Left hindlimb (tissue), 1 donor: ENCODE results near the gene PTPRM.
A peak's percentile ranks its signal among the peaks of the same experiment; 100 is the strongest.

Experiments used
- DNase-seq: peaks from one replicate; pipeline ENCODE4 v3.0.0-alpha.2; 2018

PTPRM gene

DNA sequence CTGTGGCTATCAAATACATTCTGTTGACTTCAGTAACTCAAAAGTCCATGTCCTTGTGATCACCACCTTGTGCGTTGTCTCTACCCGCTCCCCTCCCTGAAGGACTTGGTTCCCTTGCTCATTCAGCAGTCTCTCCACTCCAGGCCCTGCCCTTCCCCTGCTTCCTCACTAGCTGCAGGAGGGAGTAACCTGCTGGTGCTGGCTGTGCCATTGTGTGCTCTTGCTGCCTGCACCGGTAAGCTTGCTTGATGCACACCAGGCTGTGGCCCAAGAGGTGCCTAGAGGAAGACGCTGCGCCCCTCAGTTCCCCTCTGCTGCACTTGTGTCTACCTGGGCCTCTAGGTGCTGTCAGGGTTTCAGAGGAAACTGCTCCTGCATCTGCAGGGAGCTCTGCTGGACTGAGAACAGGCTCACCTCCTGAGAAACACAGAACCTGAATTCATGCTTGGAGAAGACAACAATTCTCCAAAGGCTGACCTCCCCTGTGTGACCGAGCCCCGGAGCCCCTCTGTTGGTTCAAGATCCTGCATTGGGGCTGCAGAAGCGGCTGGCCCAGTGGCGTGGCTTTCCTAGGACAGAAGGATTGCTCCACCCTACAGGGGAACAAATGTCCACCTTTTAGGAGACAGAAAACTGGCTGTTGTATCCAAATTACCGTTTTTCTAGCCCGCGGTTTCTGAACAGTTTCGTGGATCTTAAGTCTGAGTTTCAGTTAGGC lies 33.6 kb downstream of the PTPRM start:
- no peak for DNase-seq

- DNase-seq, result no peak
Observed at GRCh38 chr18:7601246-7601615, 34.1 kb downstream of the PTPRM start.

DNA sequence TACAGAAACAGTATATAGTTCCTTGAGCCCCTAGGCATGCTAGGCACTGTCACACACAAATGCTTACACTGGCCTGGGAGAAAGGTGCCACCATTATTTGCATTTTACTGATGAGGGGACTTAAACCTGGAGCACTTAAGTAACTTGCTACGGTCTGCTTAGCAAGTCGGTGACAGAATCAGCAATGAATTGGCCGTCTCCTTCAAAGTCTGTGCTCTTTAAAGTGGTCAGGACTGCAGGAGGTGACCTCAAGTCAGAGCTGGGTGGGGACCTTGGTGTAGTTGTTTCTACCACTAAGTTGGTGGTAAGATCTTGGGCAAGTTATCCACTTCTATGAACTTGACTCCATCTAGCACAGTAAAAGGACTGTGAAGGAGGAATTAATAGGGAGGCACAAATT lies 34.8 kb downstream of the PTPRM start:
- no peak for DNase-seq

GRCh38 chr18:7603259-7604000 lies 36.3 kb downstream of the PTPRM start:
- no peak for DNase-seq

- DNase-seq, result no peak
Observed at GRCh38 chr18:7604361-7604760, 37.2 kb downstream of the PTPRM start.

GRCh38 chr18:7605705-7606104 lies 38.6 kb downstream of the PTPRM start:
- no peak for DNase-seq

DNA sequence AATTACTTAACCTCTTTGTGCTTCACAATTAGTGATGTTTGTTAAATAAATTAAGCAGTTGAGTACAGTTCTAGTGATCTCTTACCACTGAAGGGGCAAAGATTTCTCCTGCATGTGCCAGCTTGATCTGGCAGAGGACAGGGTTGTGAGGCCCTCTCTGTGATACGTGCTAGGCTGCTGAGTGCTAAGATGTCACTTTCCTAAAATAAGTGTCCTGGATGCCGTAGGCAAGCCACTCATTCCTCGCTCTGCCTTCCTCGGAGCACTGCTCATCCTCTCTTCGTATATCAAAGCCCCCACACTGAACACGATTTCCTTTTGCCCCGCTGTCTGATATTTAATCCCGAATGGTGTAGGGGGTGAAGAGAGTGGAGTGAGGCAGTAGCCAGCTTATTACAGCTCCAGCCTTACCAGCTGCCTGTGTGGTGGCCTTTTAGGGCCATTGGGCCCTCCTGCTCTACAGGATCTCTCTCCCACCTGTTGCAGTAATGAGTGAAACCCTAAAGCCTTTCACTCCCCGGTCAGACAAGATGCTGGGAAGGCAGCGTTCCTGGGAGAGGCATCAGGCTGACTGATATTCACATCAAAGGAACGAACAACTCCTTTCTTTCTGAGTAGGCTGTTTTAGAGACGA lies 40.5 kb downstream of the PTPRM start:
- DNase-seq, result no peak

DNA sequence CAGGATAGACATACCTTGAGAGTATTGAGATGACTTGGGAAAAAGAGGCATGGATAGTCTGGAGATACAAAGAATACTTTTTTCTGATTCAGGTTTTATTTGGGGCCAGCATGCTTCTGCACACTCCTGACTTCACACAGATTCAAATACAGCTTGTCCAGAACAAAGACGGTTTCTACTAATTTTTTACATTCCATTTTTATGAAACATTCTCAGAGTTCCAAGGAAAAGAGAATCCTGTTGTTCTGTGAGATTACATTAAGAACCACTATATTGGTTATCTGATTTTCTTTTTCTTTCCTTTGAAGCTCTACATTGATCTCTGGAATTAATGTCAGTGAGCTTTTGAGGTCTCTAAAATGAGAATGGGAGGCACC lies 41.0 kb downstream of the PTPRM start:
- no peak for DNase-seq

DNA sequence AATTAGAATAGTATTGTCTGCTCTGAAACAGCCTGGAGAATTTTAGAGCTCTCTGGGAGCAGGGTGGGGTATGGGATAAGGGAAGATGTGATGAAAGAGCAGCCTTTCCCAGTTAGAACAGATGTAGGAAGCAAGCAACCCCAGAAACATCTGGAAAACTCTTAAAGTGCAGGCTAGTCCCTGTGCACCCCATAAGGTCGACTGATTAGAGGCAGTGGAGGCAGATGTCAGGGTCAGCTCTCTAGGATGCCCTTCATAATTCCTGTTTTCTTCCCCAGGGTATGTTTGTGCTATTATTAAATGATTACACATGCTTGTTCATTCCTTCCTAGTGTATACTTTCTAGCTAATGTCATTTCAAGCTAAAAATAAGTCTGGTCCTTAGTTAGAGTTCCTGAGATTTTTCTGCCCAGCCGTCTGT lies 41.7 kb downstream of the PTPRM start:
- no peak for DNase-seq

DNA sequence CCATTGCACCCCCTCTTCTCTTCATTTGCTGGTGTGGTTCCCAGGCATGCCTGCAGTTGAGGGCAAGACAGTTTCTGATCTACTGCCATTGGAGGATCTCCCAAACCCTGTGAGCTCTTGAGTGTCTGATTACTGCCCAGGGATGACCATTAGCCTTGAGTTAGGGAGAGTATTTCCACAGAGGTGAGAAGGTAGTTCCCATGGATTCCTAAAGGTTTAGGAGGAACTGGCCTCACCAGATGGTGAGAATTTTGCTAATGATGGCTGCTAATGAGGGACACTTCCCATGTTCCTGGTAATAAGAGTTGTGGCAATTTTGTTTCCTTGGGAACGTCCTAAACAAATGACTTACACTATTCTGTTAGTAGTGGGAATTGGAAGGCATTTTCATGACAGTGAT lies 42.5 kb downstream of the PTPRM start:
- DNase-seq, result no peak

- no peak for DNase-seq
Observed at GRCh38 chr18:7614042-7614441, 46.9 kb downstream of the PTPRM start.

- no peak for DNase-seq
Observed at GRCh38 chr18:7615840-7616239, 48.7 kb downstream of the PTPRM start.

DNA sequence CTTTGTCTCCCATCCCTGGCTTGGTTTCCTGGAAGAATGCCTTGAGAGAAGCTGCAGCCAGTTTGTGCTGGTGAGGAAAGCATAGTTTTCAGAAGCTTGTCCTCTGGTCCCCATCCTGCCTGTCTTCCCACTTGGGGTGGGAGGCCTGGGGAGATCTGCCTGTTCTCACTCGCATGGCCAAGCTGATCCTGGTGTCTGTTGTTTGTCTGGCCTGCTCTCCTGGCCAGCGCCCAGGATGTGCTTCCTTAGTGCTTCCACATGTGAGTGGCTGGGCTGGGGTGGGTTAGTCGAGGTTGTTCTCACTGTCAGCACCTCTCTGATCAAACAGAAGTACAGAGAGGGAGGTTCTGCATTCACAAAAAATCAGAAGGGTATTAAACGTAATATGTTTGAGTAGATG lies 49.5 kb downstream of the PTPRM start:
- peak; percentile 46 for DNase-seq

DNA sequence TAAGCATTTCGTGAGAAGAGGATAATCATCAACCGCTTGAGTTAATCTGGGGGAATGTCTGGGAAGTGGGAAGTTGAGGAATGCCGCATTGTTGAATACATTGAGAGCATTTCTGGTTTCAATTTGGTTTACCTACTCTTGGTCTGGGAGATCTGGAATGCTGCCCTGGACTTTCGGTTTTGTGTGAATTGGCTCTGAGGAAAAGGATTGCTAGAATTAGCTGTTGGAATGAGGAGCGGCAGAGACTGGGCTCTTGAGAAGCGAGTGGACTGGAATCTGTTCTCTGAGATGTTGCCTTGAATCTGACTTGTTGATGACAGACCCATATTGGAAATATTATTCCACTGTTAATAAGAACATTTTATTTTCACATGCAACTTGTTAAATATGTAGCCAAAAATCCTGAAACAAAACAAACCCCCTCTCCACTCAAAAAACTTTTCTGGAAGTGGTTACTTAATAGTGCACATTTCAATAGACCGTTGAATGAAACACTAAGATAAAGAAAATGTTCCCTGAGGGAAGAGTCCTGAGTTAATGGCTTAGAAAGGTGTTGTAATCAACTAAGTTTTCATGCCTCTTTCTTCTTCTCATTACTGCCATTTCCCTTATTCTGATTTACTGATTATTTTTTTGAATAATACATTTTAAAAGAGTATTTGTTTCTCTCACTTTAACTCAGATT lies 50.8 kb downstream of the PTPRM start:
- DNase-seq, result peak; percentile 81

DNA sequence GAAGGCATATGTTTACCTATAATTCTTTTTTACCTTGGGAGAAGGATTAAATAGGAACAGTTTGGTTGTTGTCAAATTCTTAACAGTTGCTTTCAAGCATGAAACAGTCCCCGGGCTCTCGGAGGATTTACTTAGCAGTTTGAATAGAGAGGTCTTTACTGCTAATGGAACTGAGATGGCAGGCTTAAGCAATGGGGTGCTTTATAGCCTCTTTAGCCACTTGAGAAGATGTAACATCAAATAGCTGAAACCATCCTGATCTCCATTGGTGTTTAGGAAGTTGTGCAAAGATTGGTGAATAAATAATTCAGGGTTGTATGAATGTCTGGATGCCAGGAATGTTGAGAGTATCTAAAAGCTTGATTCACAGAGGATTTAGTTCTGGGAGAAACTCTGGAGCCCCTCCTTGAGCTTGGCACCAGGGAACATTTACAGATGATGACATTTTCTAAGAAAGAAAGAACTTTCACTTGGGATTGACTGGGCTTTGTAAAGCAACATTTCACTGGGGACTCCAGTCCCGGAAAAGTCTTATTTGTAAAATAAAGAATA lies 51.9 kb downstream of the PTPRM start:
- DNase-seq, result no peak

- DNase-seq, result no peak
Observed at GRCh38 chr18:7619676-7620075, 52.6 kb downstream of the PTPRM start.

GRCh38 chr18:7622721-7623120 lies 55.6 kb downstream of the PTPRM start:
- no peak for DNase-seq

DNA sequence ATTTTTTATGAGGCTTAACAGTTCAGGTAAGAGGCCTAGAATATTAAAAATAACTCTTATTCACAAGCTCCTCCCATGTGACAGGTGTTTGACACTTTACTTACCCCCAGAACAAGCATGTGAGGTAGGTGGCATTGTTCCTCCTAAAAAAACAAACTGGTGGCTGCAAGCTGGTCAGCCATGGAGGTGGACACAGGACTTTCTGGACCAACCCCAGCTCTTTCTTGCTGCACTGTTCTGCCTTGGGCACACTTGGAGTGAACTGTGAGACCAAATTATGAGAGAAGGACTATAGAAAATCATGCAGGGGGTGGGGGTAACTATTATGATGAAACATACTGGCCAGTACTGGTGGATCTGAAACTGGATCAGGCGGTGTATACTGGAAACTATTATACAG lies 56.6 kb downstream of the PTPRM start:
- DNase-seq, result no peak

- no peak for DNase-seq
Observed at GRCh38 chr18:7624697-7625096, 57.6 kb downstream of the PTPRM start.

- DNase-seq, result no peak
Observed at GRCh38 chr18:7626175-7626921, 59.2 kb downstream of the PTPRM start.

DNA sequence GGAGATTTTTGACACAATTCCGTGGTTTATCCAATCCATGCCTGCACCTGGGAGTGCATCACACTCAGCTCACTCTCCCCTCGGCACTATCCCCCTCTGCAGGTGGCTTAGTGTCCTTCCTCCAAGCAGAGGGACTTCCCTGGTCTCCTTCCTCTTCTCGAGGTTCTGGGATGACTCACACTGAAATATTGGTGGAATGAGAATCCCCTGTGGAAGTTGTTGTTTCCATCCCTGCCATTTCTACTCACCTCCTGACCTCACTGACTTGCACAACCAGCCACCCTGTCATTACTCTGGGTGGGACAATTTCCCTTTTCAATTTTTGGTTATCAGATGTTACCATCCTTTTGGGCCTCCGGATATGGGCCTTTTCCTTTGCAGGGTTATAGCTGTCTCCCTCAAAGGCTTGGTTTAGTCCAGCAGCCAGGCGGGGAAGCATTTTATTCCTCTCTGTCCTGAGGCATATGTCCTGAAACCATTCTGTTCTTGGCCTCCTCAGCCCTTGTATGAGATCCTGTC lies 59.9 kb downstream of the PTPRM start:
- DNase-seq, result no peak

DNA sequence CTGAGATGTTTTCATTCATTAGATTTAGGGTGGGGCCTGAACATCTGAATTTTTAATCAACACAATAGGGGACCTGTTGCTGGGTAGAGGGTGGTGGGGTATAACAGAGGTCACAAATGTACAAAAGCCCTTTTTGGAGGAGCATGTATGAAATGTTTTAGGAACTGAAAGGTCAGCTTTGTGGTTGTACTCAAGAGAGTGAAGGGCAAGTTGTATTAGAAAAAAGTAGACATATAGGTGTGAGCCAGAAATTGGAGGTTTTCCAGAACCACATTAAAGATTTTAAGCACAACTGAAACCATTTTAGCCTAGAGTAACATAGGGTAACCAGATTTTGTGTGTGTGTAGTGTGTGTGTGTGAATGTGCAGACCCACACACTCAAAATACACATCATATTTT lies 62.3 kb downstream of the PTPRM start:
- DNase-seq, result no peak
